WTC11 (cell line): ENCODE data around the gene XKRX. TPM values are rescaled to one million over a fixed set of nuclear protein-coding genes. Genes with fewer than 3 reads are reported as not detected.

Experiments used
- ATAC-seq: fragments of 200-7000 bp; cut with Tn5 transposase; 2 replicates; pipeline ENCODE4 v1.10.0; 2021; ENCODE audit warnings: mild to moderate bottlenecking, moderate library complexity
- CTCF ChIA-PET: fragments of 300-600 bp; sonication (Branson Sonifier 250); formaldehyde crosslinking; loops from one replicate; lab custom pipeline; 2021; ENCODE audit warnings: antibody characterized with exemption; lab: Charles Lee
- POLR2A ChIA-PET: fragments of 350-600 bp; sonication (Branson Sonifier 250); formaldehyde crosslinking; loops from one replicate; lab custom pipeline; 2021; ENCODE audit warnings: antibody characterized with exemption; lab: Charles Lee
- DNase-seq: peaks from one replicate; pipeline ENCODE4 v3.0.0; 2021; ENCODE audit warnings: low spot score
- H3K27ac Mint-ChIP-seq: 2 replicates; pipeline ENCODE4 v1.8.0; 2021; ENCODE audit warnings: mixed read lengths
- H3K27me3 Mint-ChIP-seq: 2 replicates; pipeline ENCODE4 v1.8.0; 2021; ENCODE audit warnings: low read depth, mild to moderate bottlenecking, moderate library complexity, mixed read lengths
- H3K36me3 Mint-ChIP-seq: 2 replicates; pipeline ENCODE4 v1.8.0; 2021; ENCODE audit warnings: mixed read lengths
- H3K4me1 Mint-ChIP-seq: 2 replicates; pipeline ENCODE4 v1.8.0; 2022; ENCODE audit warnings: mixed read lengths
- H3K4me3 Mint-ChIP-seq: 2 replicates; pipeline ENCODE4 v1.8.0; 2021; ENCODE audit warnings: mild to moderate bottlenecking, moderate library complexity, mixed read lengths
- H3K9me3 Mint-ChIP-seq: 2 replicates; pipeline ENCODE4 v1.8.0; 2021; ENCODE audit warnings: mixed read lengths
- CREM ChIP-seq: sonication (generic); formaldehyde crosslinking; IDR thresholded peaks from 2 replicates; pipeline ENCODE4 v1.8.1; 2022; ENCODE audit warnings: mild to moderate bottlenecking, missing genetic modification reagents, moderate library complexity
- HMGA2 ChIP-seq: fragments of 250-450 bp; sonication (Bioruptor Pico); IDR thresholded peaks from 2 replicates; pipeline ENCODE4 v1.4.0; 2021; ENCODE audit warnings: mild to moderate bottlenecking, moderate library complexity
- IRF2 ChIP-seq: sonication (generic); formaldehyde crosslinking; IDR thresholded peaks from 2 replicates; pipeline ENCODE4 v1.8.0; 2022; ENCODE audit warnings: low read depth, missing genetic modification reagents, borderline replicate concordance
- JAZF1 ChIP-seq: fragments of 250-450 bp; sonication (Bioruptor Pico); IDR thresholded peaks from 2 replicates; pipeline ENCODE4 v1.9.0; 2021; ENCODE audit warnings: moderate library complexity, mild to moderate bottlenecking, inconsistent platforms
- MXD4 ChIP-seq: fragments of 250-450 bp; sonication (Bioruptor Pico); IDR thresholded peaks from 2 replicates; pipeline ENCODE4 v1.8.0; 2021; ENCODE audit warnings: mild to moderate bottlenecking, moderate library complexity, borderline replicate concordance
- NFATC4 ChIP-seq: fragments of 250-450 bp; sonication (Bioruptor Pico); IDR thresholded peaks from 2 replicates; pipeline ENCODE4 v1.9.0; 2021; ENCODE audit warnings: mild to moderate bottlenecking
- SP1 ChIP-seq: sonication (generic); formaldehyde crosslinking; conservative IDR thresholded peaks from 2 replicates; pipeline ENCODE4 v1.8.1; 2022; ENCODE audit warnings: missing genetic modification reagents
- TEAD4 ChIP-seq: sonication (generic); formaldehyde crosslinking; IDR thresholded peaks from 2 replicates; pipeline ENCODE4 v1.8.0; 2022; ENCODE audit warnings: mild to moderate bottlenecking, missing genetic modification reagents
- USF2 ChIP-seq: sonication (generic); formaldehyde crosslinking; IDR thresholded peaks from 2 replicates; pipeline ENCODE4 v1.8.1; 2023; ENCODE audit warnings: mild to moderate bottlenecking, missing genetic modification reagents, moderate library complexity
- ZBTB21 ChIP-seq: sonication (generic); formaldehyde crosslinking; IDR thresholded peaks from 2 replicates; pipeline ENCODE4 v1.8.1; 2023; ENCODE audit warnings: mild to moderate bottlenecking, missing genetic modification reagents, borderline replicate concordance
- ZNF232 ChIP-seq: sonication (generic); formaldehyde crosslinking; IDR thresholded peaks from 2 replicates; pipeline ENCODE4 v1.8.0; 2022; ENCODE audit warnings: mild to moderate bottlenecking, missing genetic modification reagents
- ZNF396 ChIP-seq: fragments of 250-450 bp; sonication (Bioruptor Pico); IDR thresholded peaks from 2 replicates; pipeline ENCODE4 v1.8.0; 2021; ENCODE audit warnings: mild to moderate bottlenecking, moderate library complexity, borderline replicate concordance
- ZNF416 ChIP-seq: fragments of 250-450 bp; sonication (Bioruptor Pico); IDR thresholded peaks from 2 replicates; pipeline ENCODE4 v1.9.0; 2021; ENCODE audit warnings: mild to moderate bottlenecking, inconsistent platforms
- ZNF512 ChIP-seq: sonication (generic); formaldehyde crosslinking; IDR thresholded peaks from 2 replicates; pipeline ENCODE4 v1.8.1; 2022; ENCODE audit warnings: missing genetic modification reagents, borderline replicate concordance
- ZNF532 ChIP-seq: fragments of 250-450 bp; sonication (Bioruptor Pico); IDR thresholded peaks from 2 replicates; pipeline ENCODE4 v1.9.0; 2021; ENCODE audit warnings: mild to moderate bottlenecking, borderline replicate concordance
- total RNA-seq: library from RNA; stranded (reverse); gene quantifications from 3 replicates; pipeline ENCODE4 v1.2.3, GENCODE V29; 2021
- TF ChIP-seq, protein P1 (sequence below): sonication (generic); formaldehyde crosslinking; IDR thresholded peaks from 2 replicates; pipeline ENCODE4 v1.8.0; 2022; ENCODE audit warnings: mild to moderate bottlenecking, missing genetic modification reagents
- TF ChIP-seq, protein P2 (sequence below): sonication (generic); formaldehyde crosslinking; IDR thresholded peaks from 2 replicates; pipeline ENCODE4 v1.8.0; 2023; ENCODE audit warnings: missing genetic modification reagents, mild to moderate bottlenecking, borderline replicate concordance
- TF ChIP-seq, protein P3 (sequence below): fragments of 250-450 bp; sonication (Bioruptor Pico); IDR thresholded peaks from 2 replicates; pipeline ENCODE4 v1.8.0; 2021; ENCODE audit warnings: mild to moderate bottlenecking

Gene XKRX
- total RNA-seq, 1 experiment from 2014 or later = 1.1 TPM

DNA sequence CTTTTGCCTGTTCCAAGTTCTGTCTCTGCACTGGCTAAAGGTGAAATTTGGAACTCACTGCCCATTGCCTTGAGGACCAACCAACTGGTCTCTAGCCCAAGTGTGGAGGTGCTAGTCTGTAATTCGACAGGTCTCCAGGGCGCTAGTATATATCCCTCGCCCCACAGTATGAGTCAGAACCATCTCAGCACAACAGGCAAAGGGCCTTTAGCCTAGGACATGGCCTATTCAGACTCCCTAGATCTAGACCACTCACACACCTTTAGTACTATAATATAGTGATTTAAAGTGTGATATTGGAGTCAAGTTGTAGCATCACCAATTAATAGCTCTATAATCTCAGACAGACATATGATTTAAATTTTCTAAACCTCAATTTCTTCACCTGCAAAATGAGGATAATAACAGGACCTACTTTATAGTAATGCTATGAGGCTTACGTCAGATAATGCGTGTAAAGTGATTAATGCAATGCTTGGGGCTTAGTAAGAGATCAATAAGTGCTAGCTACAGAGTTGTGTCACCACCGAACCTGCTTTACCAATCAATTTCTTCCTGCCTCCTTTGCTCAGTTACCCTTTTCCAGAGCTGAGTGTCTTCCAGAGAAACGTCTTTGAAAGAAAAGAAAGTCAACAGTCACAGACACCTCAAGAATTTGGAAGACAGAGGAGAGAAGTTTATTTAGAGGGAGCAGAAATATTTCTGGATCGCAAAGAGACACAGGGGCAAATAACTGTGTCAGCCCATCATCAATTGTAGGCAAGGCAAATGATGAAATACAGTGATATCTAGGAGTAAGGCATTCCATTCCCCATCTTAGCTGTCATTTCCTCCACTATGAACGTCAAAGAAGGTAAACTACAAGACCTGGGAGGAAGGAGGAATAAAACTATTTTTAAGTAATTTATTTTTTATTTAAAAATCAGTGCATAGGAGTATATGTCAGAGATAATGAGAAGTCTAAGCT lies 56.8 kb downstream of the XKRX start (continued):
- no peak for TF ChIP-seq ZBTB21 (CRISPR knock-in tag)
- TF ChIP-seq, protein P1, sequence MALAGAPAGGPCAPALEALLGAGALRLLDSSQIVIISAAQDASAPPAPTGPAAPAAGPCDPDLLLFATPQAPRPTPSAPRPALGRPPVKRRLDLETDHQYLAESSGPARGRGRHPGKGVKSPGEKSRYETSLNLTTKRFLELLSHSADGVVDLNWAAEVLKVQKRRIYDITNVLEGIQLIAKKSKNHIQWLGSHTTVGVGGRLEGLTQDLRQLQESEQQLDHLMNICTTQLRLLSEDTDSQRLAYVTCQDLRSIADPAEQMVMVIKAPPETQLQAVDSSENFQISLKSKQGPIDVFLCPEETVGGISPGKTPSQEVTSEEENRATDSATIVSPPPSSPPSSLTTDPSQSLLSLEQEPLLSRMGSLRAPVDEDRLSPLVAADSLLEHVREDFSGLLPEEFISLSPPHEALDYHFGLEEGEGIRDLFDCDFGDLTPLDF (CRISPR knock-in tag) = no peak
- no peak for TF ChIP-seq MXD4 (CRISPR knock-in tag)
- no peak for TF ChIP-seq IRF2 (CRISPR knock-in tag)
- TF ChIP-seq ZNF232 (CRISPR knock-in tag) = no peak
- TF ChIP-seq USF2 (CRISPR knock-in tag) = no peak

- H3K4me3 Mint-ChIP-seq = no peak overlapping the region
- no peaks in the 10 kb centered on the region for H3K9me3 Mint-ChIP-seq
- POLR2A ChIA-PET = no interaction called here
- no peak for ATAC-seq
- no peaks in the 10 kb centered on the region for H3K27me3 Mint-ChIP-seq
- no peaks in the 10 kb centered on the region for H3K36me3 Mint-ChIP-seq
- CTCF ChIA-PET = no interaction called here
- no peak for DNase-seq
- peaks cover 4% of the 10 kb centered on the region for H3K4me1 Mint-ChIP-seq
- H3K27ac Mint-ChIP-seq = no peak overlapping the region
- TF ChIP-seq ZNF512 (no peak), ZNF532 (no peak), CREM (CRISPR knock-in tag) (no peak), ZBTB21 (CRISPR knock-in tag) (no peak), ZNF396 (CRISPR knock-in tag) (no peak), ZNF416 (CRISPR knock-in tag) (no peak), JAZF1 (CRISPR knock-in tag) (no peak), SP1 (CRISPR knock-in tag) (no peak), USF2 (CRISPR knock-in tag) (no peak), NFATC4 (CRISPR knock-in tag) (no peak), HMGA2 (CRISPR knock-in tag) (no peak), TEAD4 (no peak)
- TF ChIP-seq, protein P2, sequence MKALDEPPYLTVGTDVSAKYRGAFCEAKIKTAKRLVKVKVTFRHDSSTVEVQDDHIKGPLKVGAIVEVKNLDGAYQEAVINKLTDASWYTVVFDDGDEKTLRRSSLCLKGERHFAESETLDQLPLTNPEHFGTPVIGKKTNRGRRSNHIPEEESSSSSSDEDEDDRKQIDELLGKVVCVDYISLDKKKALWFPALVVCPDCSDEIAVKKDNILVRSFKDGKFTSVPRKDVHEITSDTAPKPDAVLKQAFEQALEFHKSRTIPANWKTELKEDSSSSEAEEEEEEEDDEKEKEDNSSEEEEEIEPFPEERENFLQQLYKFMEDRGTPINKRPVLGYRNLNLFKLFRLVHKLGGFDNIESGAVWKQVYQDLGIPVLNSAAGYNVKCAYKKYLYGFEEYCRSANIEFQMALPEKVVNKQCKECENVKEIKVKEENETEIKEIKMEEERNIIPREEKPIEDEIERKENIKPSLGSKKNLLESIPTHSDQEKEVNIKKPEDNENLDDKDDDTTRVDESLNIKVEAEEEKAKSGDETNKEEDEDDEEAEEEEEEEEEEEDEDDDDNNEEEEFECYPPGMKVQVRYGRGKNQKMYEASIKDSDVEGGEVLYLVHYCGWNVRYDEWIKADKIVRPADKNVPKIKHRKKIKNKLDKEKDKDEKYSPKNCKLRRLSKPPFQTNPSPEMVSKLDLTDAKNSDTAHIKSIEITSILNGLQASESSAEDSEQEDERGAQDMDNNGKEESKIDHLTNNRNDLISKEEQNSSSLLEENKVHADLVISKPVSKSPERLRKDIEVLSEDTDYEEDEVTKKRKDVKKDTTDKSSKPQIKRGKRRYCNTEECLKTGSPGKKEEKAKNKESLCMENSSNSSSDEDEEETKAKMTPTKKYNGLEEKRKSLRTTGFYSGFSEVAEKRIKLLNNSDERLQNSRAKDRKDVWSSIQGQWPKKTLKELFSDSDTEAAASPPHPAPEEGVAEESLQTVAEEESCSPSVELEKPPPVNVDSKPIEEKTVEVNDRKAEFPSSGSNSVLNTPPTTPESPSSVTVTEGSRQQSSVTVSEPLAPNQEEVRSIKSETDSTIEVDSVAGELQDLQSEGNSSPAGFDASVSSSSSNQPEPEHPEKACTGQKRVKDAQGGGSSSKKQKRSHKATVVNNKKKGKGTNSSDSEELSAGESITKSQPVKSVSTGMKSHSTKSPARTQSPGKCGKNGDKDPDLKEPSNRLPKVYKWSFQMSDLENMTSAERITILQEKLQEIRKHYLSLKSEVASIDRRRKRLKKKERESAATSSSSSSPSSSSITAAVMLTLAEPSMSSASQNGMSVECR (CRISPR knock-in tag) = no peak
- TF ChIP-seq, protein P3, sequence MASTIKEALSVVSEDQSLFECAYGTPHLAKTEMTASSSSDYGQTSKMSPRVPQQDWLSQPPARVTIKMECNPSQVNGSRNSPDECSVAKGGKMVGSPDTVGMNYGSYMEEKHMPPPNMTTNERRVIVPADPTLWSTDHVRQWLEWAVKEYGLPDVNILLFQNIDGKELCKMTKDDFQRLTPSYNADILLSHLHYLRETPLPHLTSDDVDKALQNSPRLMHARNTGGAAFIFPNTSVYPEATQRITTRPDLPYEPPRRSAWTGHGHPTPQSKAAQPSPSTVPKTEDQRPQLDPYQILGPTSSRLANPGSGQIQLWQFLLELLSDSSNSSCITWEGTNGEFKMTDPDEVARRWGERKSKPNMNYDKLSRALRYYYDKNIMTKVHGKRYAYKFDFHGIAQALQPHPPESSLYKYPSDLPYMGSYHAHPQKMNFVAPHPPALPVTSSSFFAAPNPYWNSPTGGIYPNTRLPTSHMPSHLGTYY (CRISPR knock-in tag) = no peak
These were observed 58.2 kb downstream of the XKRX start for GRCh38 chrX:100870527-100870926.
